CD4-positive, alpha-beta memory T cell (primary cell): ENCODE results near the gene GNPTAB. TPM values are rescaled to one million over a fixed set of nuclear protein-coding genes. Genes with fewer than 3 reads are reported as not detected.

Experiments used
- CTCF ChIA-PET: fragments of 350-600 bp; sonication (Branson Sonifier 250); formaldehyde crosslinking; loops from one replicate; lab custom pipeline; 2021; ENCODE audit warnings: inconsistent platforms; ENCODE audit not compliant: partially characterized antibody; lab: Charles Lee
- POLR2A ChIA-PET: fragments of 350-600 bp; sonication (Branson Sonifier 250); formaldehyde crosslinking; loops from one replicate; lab custom pipeline; 2021; ENCODE audit not compliant: partially characterized antibody; lab: Charles Lee
- DNase-seq, 5 donors: peaks; one replicate each; pipeline versions ENCODE4 v3.0.0 to v3.0.0-alpha.2; 2020 to 2022; ENCODE audit warnings: mixed read lengths in 1 of 5
- H3K27ac ChIP-seq: one replicate; pipeline ENCODE4 v1.7.0; 2013; ENCODE audit warnings: low read depth, low read length
- H3K27me3 ChIP-seq: 2 replicates; pipeline ENCODE4 v1.7.0; 2013; ENCODE audit warnings: mild to moderate bottlenecking, low read length, moderate library complexity; ENCODE audit not compliant: insufficient read depth
- H3K36me3 ChIP-seq: 2 replicates; pipeline ENCODE4 v1.7.0; 2013; ENCODE audit warnings: mild to moderate bottlenecking, low read length, moderate library complexity; ENCODE audit not compliant: insufficient read depth
- H3K4me1 ChIP-seq: 2 replicates; pipeline ENCODE4 v1.7.0; 2013; ENCODE audit warnings: mild to moderate bottlenecking, low read length, moderate library complexity; ENCODE audit not compliant: insufficient read depth
- H3K4me3 ChIP-seq, 2 donors: one replicate each; pipeline ENCODE4 v1.7.0; 2013; ENCODE audit warnings: low read length in 2 of 2, mild to moderate bottlenecking in 1 of 2
- H3K9me3 ChIP-seq, 2 donors: one replicate each; pipeline ENCODE4 v1.7.0; 2013; ENCODE audit warnings: low read length in 2 of 2, control low read depth in 1 of 2; ENCODE audit not compliant: control insufficient read depth in 1 of 2
- H3K27ac Mint-ChIP-seq, 7 donors: one replicate each; pipeline ENCODE4 v1.8.0; 2020 to 2021; ENCODE audit warnings: mixed read lengths in 7 of 7, mild to moderate bottlenecking in 6 of 7, inconsistent platforms in 3 of 7, moderate library complexity in 3 of 7
- H3K27me3 Mint-ChIP-seq, 2 donors: one replicate each; pipeline ENCODE4 v1.8.0; 2020 to 2021; ENCODE audit warnings: mixed read lengths in 2 of 2
- H3K36me3 Mint-ChIP-seq, 2 donors: one replicate each; pipeline ENCODE4 v1.8.0; 2020 to 2021; ENCODE audit warnings: mixed read lengths in 2 of 2, inconsistent platforms in 1 of 2, mild to moderate bottlenecking in 1 of 2
- H3K4me1 Mint-ChIP-seq, 4 donors: one replicate each; pipeline ENCODE4 v1.8.0; 2020 to 2021; ENCODE audit warnings: mixed read lengths in 4 of 4, mild to moderate bottlenecking in 1 of 4
- H3K4me3 Mint-ChIP-seq, 8 donors: one replicate each; pipeline ENCODE4 v1.8.0; 2020 to 2021; ENCODE audit warnings: mixed read lengths in 8 of 8, mild to moderate bottlenecking in 7 of 8, moderate library complexity in 6 of 8, inconsistent platforms in 3 of 8
- H3K9me3 Mint-ChIP-seq, 8 donors: one replicate each; pipeline ENCODE4 v1.8.0; 2020 to 2021; ENCODE audit warnings: mixed read lengths in 8 of 8, mild to moderate bottlenecking in 5 of 8, inconsistent platforms in 3 of 8, moderate library complexity in 1 of 8
- intact Hi-C: fragments of 100-400 bp; cut with micrococcal nuclease; formaldehyde crosslinking; loops from one replicate; pipeline ENCODE4 v1.15.1; 2023
- polyA plus RNA-seq, 2 donors: library from polyadenylated mRNA; unstranded; fragments of 300-500 nt; fragmentation: Illumina TruSeq; gene quantifications; one replicate each; pipeline ENCODE4 v1.2.3, GENCODE V29; 2021
- total RNA-seq, 2 experiments: library from RNA; stranded (reverse); gene quantifications; one replicate each; pipeline ENCODE4 v1.2.3, GENCODE V29; 2021

Gene GNPTAB
- total and polyA plus RNA-seq, 4 experiments from 2014 or later = 15.3 to 42.8 (median 34.1) TPM

GRCh38 chr12:101746661-101747060, 84.1 kb downstream of the GNPTAB start:
- peaks cover 54 to 59% of the 10 kb centered on the region in 2 donors for H3K36me3 Mint-ChIP-seq

GRCh38 chr12:101746196-101746595, 84.6 kb downstream of the GNPTAB start:
- H3K9me3 ChIP-seq = no peaks in the 10 kb centered on the region
- ChIA-PET CTCF (no interaction called here), POLR2A (interaction anchor here (0.8 kb wide), 1 partner anchor 338 kb away, joined by 5 read pairs; the partner anchor contains the start of gene ARL1)
- H3K36me3 Mint-ChIP-seq = peaks cover 50 to 57% of the 10 kb centered on the region in 2 donors
- H3K4me1 Mint-ChIP-seq = peaks cover 0 to 11% (median 5%) of the 10 kb centered on the region in 4 donors
- H3K27ac ChIP-seq = no peak overlapping the region
- DNase-seq = no peak
- H3K9me3 Mint-ChIP-seq = no peaks in the 10 kb centered on the region
- H3K4me3 ChIP-seq = no peak overlapping the region
- H3K27me3 ChIP-seq = no peaks in the 10 kb centered on the region
- no peaks in the 10 kb centered on the region for H3K4me1 ChIP-seq
- no peak overlapping the region for H3K4me3 Mint-ChIP-seq
- intact Hi-C loops = no loop called here
- peaks cover 23% of the 10 kb centered on the region for H3K36me3 ChIP-seq
- no peak overlapping the region for H3K27ac Mint-ChIP-seq
- no peaks in the 10 kb centered on the region for H3K27me3 Mint-ChIP-seq

More at GRCh38 chr12:101746661-101747060, 84.1 kb downstream of the GNPTAB start:
- Histone ChIP-seq H3K27me3 (no peaks in the 10 kb centered on the region), H3K36me3 (peaks cover 28% of the 10 kb centered on the region), H3K9me3 (no peaks in the 10 kb centered on the region), H3K4me3 (no peak overlapping the region), H3K4me1 (no peaks in the 10 kb centered on the region), H3K27ac (no peak overlapping the region)
- intact Hi-C loops = no loop called here
- POLR2A ChIA-PET = interaction anchor here (0.8 kb wide), 1 partner anchor 339 kb away, joined by 5 read pairs; the partner anchor contains the start of gene ARL1
- CTCF ChIA-PET = interaction anchor here (0.9 to 1.0 kb wide), 2 partner anchors 26 to 84 kb away, joined by 3 to 4 read pairs; partner anchors contain the start of gene GNPTAB
- peaks cover 0 to 11% (median 5%) of the 10 kb centered on the region in 4 donors for H3K4me1 Mint-ChIP-seq
- H3K4me3 Mint-ChIP-seq = no peak overlapping the region
- H3K27me3 Mint-ChIP-seq = no peaks in the 10 kb centered on the region
- DNase-seq = no peak
- H3K27ac Mint-ChIP-seq = peak overlapping the region in 1 of 7 donors; percentile 14
- H3K9me3 Mint-ChIP-seq = no peaks in the 10 kb centered on the region

GRCh38 chr12:101745481-101745880, 85.3 kb downstream of the GNPTAB start:
- no peaks in the 10 kb centered on the region for H3K9me3 ChIP-seq
- H3K4me1 ChIP-seq = no peaks in the 10 kb centered on the region
- no peak overlapping the region for H3K4me3 ChIP-seq
- Mint-ChIP-seq H3K4me1 (peaks cover 0 to 11% (median 5%) of the 10 kb centered on the region in 4 donors), H3K27ac (no peak overlapping the region), H3K9me3 (no peaks in the 10 kb centered on the region), H3K36me3 (peaks cover 44 to 54% of the 10 kb centered on the region in 2 donors), H3K27me3 (no peaks in the 10 kb centered on the region), H3K4me3 (no peak overlapping the region)
- no peaks in the 10 kb centered on the region for H3K27me3 ChIP-seq
- intact Hi-C loops = no loop called here
- no peak for DNase-seq
- H3K27ac ChIP-seq = no peak overlapping the region
- POLR2A ChIA-PET = no interaction called here
- CTCF ChIA-PET = no interaction called here
- H3K36me3 ChIP-seq = peaks cover 20% of the 10 kb centered on the region

GRCh38 chr12:101743724-101744472, 86.9 kb downstream of the GNPTAB start:
- intact Hi-C loops = no loop called here
- Histone ChIP-seq H3K27me3 (no peaks in the 10 kb centered on the region), H3K27ac (no peak overlapping the region), H3K4me1 (no peaks in the 10 kb centered on the region), H3K9me3 (no peaks in the 10 kb centered on the region), H3K36me3 (peaks cover 13% of the 10 kb centered on the region), H3K4me3 (no peak overlapping the region)
- peaks cover 0 to 10% (median 5%) of the 10 kb centered on the region in 4 donors for H3K4me1 Mint-ChIP-seq
- no peak overlapping the region for H3K4me3 Mint-ChIP-seq
- no peaks in the 10 kb centered on the region for H3K9me3 Mint-ChIP-seq
- POLR2A ChIA-PET = no interaction called here
- DNase-seq = no peak
- CTCF ChIA-PET = no interaction called here
- H3K27me3 Mint-ChIP-seq = no peaks in the 10 kb centered on the region
- peaks cover 34 to 41% of the 10 kb centered on the region in 2 donors for H3K36me3 Mint-ChIP-seq
- peak overlapping the region in 5 of 7 donors; percentile 15 to 70 (median 58) for H3K27ac Mint-ChIP-seq

GRCh38 chr12:101743242-101743641, 87.5 kb downstream of the GNPTAB start:
- Histone ChIP-seq H3K27ac (no peak overlapping the region), H3K4me3 (no peak overlapping the region), H3K9me3 (no peaks in the 10 kb centered on the region), H3K27me3 (no peaks in the 10 kb centered on the region), H3K4me1 (no peaks in the 10 kb centered on the region), H3K36me3 (peaks cover 7% of the 10 kb centered on the region)
- Mint-ChIP-seq H3K4me1 (peaks cover 0 to 10% (median 5%) of the 10 kb centered on the region in 4 donors), H3K4me3 (no peak overlapping the region), H3K36me3 (peaks cover 28 to 35% of the 10 kb centered on the region in 2 donors), H3K27ac (peak overlapping the region in 6 of 7 donors; percentile 11 to 73 (median 28)), H3K27me3 (no peaks in the 10 kb centered on the region), H3K9me3 (no peaks in the 10 kb centered on the region)
- DNase-seq = no peak
- ChIA-PET POLR2A (no interaction called here), CTCF (no interaction called here)
- intact Hi-C loops = no loop called here

GRCh38 chr12:101740980-101741379, 89.8 kb downstream of the GNPTAB start:
- H3K4me3 ChIP-seq = no peak overlapping the region
- Mint-ChIP-seq H3K4me3 (no peak overlapping the region), H3K36me3 (peaks cover 22 to 25% of the 10 kb centered on the region in 2 donors), H3K9me3 (no peaks in the 10 kb centered on the region), H3K4me1 (peaks cover 0 to 10% (median 5%) of the 10 kb centered on the region in 4 donors), H3K27ac (no peak overlapping the region), H3K27me3 (no peaks in the 10 kb centered on the region)
- intact Hi-C loops = no loop called here
- POLR2A ChIA-PET = no interaction called here
- H3K36me3 ChIP-seq = no peaks in the 10 kb centered on the region
- CTCF ChIA-PET = no interaction called here
- no peak for DNase-seq
- H3K27ac ChIP-seq = no peak overlapping the region
- H3K4me1 ChIP-seq = no peaks in the 10 kb centered on the region
- H3K27me3 ChIP-seq = no peaks in the 10 kb centered on the region
- no peaks in the 10 kb centered on the region for H3K9me3 ChIP-seq

- H3K4me1 Mint-ChIP-seq = peaks cover 0 to 10% (median 5%) of the 10 kb centered on the region in 4 donors
- no peaks in the 10 kb centered on the region for H3K27me3 Mint-ChIP-seq
- ChIA-PET CTCF (no interaction called here), POLR2A (no interaction called here)
- Histone ChIP-seq H3K9me3 (no peaks in the 10 kb centered on the region), H3K36me3 (no peaks in the 10 kb centered on the region), H3K27me3 (no peaks in the 10 kb centered on the region), H3K27ac (no peak overlapping the region), H3K4me1 (no peaks in the 10 kb centered on the region), H3K4me3 (no peak overlapping the region)
- no peaks in the 10 kb centered on the region for H3K9me3 Mint-ChIP-seq
- H3K36me3 Mint-ChIP-seq = peaks cover 22 to 25% of the 10 kb centered on the region in 2 donors
- intact Hi-C loops = no loop called here
- H3K27ac Mint-ChIP-seq = no peak overlapping the region
- DNase-seq = no peak
- H3K4me3 Mint-ChIP-seq = no peak overlapping the region
Measured at GRCh38 chr12:101740566-101740965, 90.2 kb downstream of the GNPTAB start.
